H1 (cell line): Measurements from ENCODE around the gene MYH13. TPM values are rescaled to one million over a fixed set of nuclear protein-coding genes. Genes with fewer than 3 reads are reported as not detected.

ENCODE experiments used
- CTCF ChIA-PET: fragments of 300-600 bp; sonication (Branson Sonifier 250); formaldehyde crosslinking; loops from one replicate; lab custom pipeline; 2021; ENCODE audit not compliant: partially characterized antibody; lab: Charles Lee
- POLR2A ChIA-PET: fragments of 300-600 bp; sonication (Branson Sonifier 250); formaldehyde crosslinking; loops from one replicate; lab custom pipeline; 2021; ENCODE audit warnings: inconsistent platforms; ENCODE audit not compliant: partially characterized antibody; lab: Charles Lee
- DNase-seq, 2 experiments: peaks; one replicate each; pipeline versions ENCODE4 v3.0.0 to v3.0.0-alpha.2; 2010 to 2022; ENCODE audit warnings: low spot score in 2 of 2, low read depth in 1 of 2, mixed read lengths in 1 of 2
- FAIRE-seq: peaks from 2 replicates; lab custom pipeline; 2011; peaks lifted over from hg19 to GRCh38; lab: Jason Lieb, UNC
- H2AFZ ChIP-seq: 2 replicates; pipeline ENCODE4 v1.8.1; 2012; ENCODE audit warnings: low read length, inconsistent platforms
- H2AK5ac ChIP-seq: 2 replicates; pipeline ENCODE4 v1.6.1; 2013; ENCODE audit warnings: low read depth, low read length
- H2BK120ac ChIP-seq: replicated peaks from 2 replicates; pipeline ENCODE3; 2013; ENCODE audit warnings: low read depth, low read length, inconsistent platforms
- H2BK12ac ChIP-seq: 2 replicates; pipeline ENCODE4 v1.6.1; 2013; ENCODE audit warnings: low read depth, low read length
- H2BK15ac ChIP-seq: 2 replicates; pipeline ENCODE4 v1.6.1; 2013; ENCODE audit warnings: low read length
- H2BK20ac ChIP-seq: 2 replicates; pipeline ENCODE4 v1.6.1; 2013; ENCODE audit warnings: low read length
- H2BK5ac ChIP-seq: 2 replicates; pipeline ENCODE4 v1.6.1; 2013; ENCODE audit warnings: low read depth, low read length
- H3K14ac ChIP-seq: 2 replicates; pipeline ENCODE4 v1.6.1; 2013; ENCODE audit warnings: inconsistent platforms; ENCODE audit not compliant: insufficient read length
- H3K18ac ChIP-seq: 2 replicates; pipeline ENCODE4 v1.6.1; 2013; ENCODE audit warnings: low read length; ENCODE audit errors: extremely low read depth
- H3K23ac ChIP-seq: 2 replicates; pipeline ENCODE4 v1.6.1; 2013; ENCODE audit warnings: inconsistent platforms; ENCODE audit not compliant: insufficient read length
- H3K23me2 ChIP-seq: 2 replicates; pipeline ENCODE4 v1.6.1; 2013; ENCODE audit warnings: low read depth, low read length
- H3K27ac ChIP-seq: 2 replicates; pipeline ENCODE4 v1.6.1; 2011; ENCODE audit warnings: low read depth, low read length, inconsistent platforms
- H3K27me3 ChIP-seq, 4 experiments: replicated peaks in 1 of 4; 1 replicate in 1 of 4; 2 replicates in 3 of 4; pipeline versions ENCODE4 v1.6.1 to v1.8.1; 2011 to 2013; ENCODE audit warnings: low read length in 3 of 4, mild to moderate bottlenecking in 3 of 4, inconsistent platforms in 2 of 4, mixed read lengths in 2 of 4, moderate library complexity in 1 of 4; ENCODE audit not compliant: control insufficient read depth in 3 of 4, insufficient read depth in 3 of 4; ENCODE audit errors: extremely low read depth in 1 of 4
- H3K36me3 ChIP-seq, 4 experiments: 2 replicates each; pipeline versions ENCODE4 v1.6.1 to v1.8.1; 2011 to 2013; ENCODE audit warnings: mild to moderate bottlenecking in 4 of 4, low read length in 3 of 4, moderate library complexity in 2 of 4, control low read depth in 1 of 4, inconsistent platforms in 1 of 4; ENCODE audit not compliant: insufficient read depth in 4 of 4, control insufficient read depth in 2 of 4
- H3K4ac ChIP-seq: replicated peaks from 2 replicates; pipeline ENCODE3; 2013; ENCODE audit warnings: low read length, low read depth, mixed read lengths, inconsistent platforms; ENCODE audit not compliant: insufficient read length
- H3K4me1 ChIP-seq, 4 experiments: replicated peaks in 1 of 4; 1 replicate in 1 of 4; 2 replicates in 3 of 4; pipeline versions ENCODE4 v1.6.1 to v1.8.1; 2011 to 2013; ENCODE audit warnings: low read length in 3 of 4, inconsistent platforms in 2 of 4, mixed read lengths in 1 of 4; ENCODE audit not compliant: insufficient read depth in 4 of 4, control insufficient read depth in 3 of 4
- H3K4me2 ChIP-seq, 2 experiments: 2 replicates each; pipeline versions ENCODE4 v1.6.1 to v1.8.1; 2011 to 2013; ENCODE audit warnings: low read depth in 2 of 2, low read length in 2 of 2, control low read depth in 1 of 2, inconsistent platforms in 1 of 2, mild to moderate bottlenecking in 1 of 2; ENCODE audit not compliant: insufficient read depth in 1 of 2
- H3K4me3 ChIP-seq, 4 experiments: fragments of 200-600, 300-600 bp in 1 of 4; sonication (generic), shearing (Covaris generic), sonication (Bioruptor Twin) in 1 of 4; 2 replicates each; pipeline versions ENCODE4 v1.5.1 to v1.8.1; 2011 to 2016; ENCODE audit warnings: low read length in 4 of 4, low read depth in 3 of 4, control low read depth in 2 of 4, inconsistent platforms in 2 of 4, mild to moderate bottlenecking in 2 of 4, mixed read lengths in 1 of 4, moderate library complexity in 1 of 4; ENCODE audit not compliant: insufficient read depth in 2 of 4; ENCODE audit errors: extremely low read depth in 1 of 4
- H3K56ac ChIP-seq: replicated peaks from 2 replicates; pipeline ENCODE3; 2013; ENCODE audit warnings: low read depth, mild to moderate bottlenecking, mixed read lengths, low read length, inconsistent platforms; ENCODE audit not compliant: insufficient read length
- H3K79me1 ChIP-seq: 2 replicates; pipeline ENCODE4 v1.6.1; 2013; ENCODE audit warnings: low read depth, low read length, control low read depth
- H3K79me2 ChIP-seq, 2 experiments: 2 replicates each; pipeline versions ENCODE4 v1.6.1 to v1.8.1; 2012 to 2013; ENCODE audit warnings: low read length in 2 of 2, mild to moderate bottlenecking in 2 of 2, inconsistent platforms in 1 of 2; ENCODE audit not compliant: insufficient read depth in 2 of 2, control insufficient read depth in 1 of 2
- H3K9ac ChIP-seq, 4 experiments: replicated peaks in 1 of 4; 1 replicate in 1 of 4; 2 replicates in 3 of 4; pipeline versions ENCODE4 v1.6.1 to v1.8.1; 2011 to 2013; ENCODE audit warnings: low read depth in 3 of 4, low read length in 3 of 4, control low read depth in 2 of 4, mild to moderate bottlenecking in 2 of 4, moderate library complexity in 2 of 4, inconsistent platforms in 1 of 4; ENCODE audit errors: extremely low read depth in 1 of 4
- H3K9me3 ChIP-seq, 2 experiments: 2 replicates each; pipeline versions ENCODE4 v1.6.1 to v1.8.1; 2012 to 2013; ENCODE audit warnings: mild to moderate bottlenecking in 2 of 2, moderate library complexity in 2 of 2, control low read depth in 1 of 2, inconsistent platforms in 1 of 2, low read depth in 1 of 2, low read length in 1 of 2, mixed read lengths in 1 of 2; ENCODE audit not compliant: insufficient read depth in 2 of 2
- H4K20me1 ChIP-seq, 2 experiments: replicated peaks in 1 of 2; 2 replicates each; pipeline versions ENCODE3 to v1.8.1; 2011 to 2013; ENCODE audit warnings: inconsistent platforms in 2 of 2, low read length in 2 of 2, mild to moderate bottlenecking in 1 of 2; ENCODE audit not compliant: insufficient read depth in 2 of 2, control insufficient read depth in 1 of 2
- H4K5ac ChIP-seq: 2 replicates; pipeline ENCODE4 v1.6.1; 2013; ENCODE audit warnings: low read length, low read depth, mixed read lengths, inconsistent platforms; ENCODE audit not compliant: insufficient read length
- H4K8ac ChIP-seq: 2 replicates; pipeline ENCODE4 v1.8.0; 2013; ENCODE audit warnings: mild to moderate bottlenecking, moderate library complexity, low read length, inconsistent platforms; ENCODE audit not compliant: insufficient read depth; ENCODE audit errors: extremely low read depth
- H4K91ac ChIP-seq: replicated peaks from 2 replicates; pipeline ENCODE3; 2013; ENCODE audit warnings: low read length, mixed read lengths, inconsistent platforms; ENCODE audit not compliant: insufficient read length
- BCL11A ChIP-seq, 2 experiments: IDR thresholded peaks; one replicate each; pipeline ENCODE4 v1.6.1; 2011; ENCODE audit warnings: low read depth in 2 of 2, low read length in 2 of 2, mild to moderate bottlenecking in 2 of 2
- BRCA1 ChIP-seq: IDR thresholded peaks from 2 replicates; pipeline ENCODE4 v1.6.1; 2012; ENCODE audit warnings: low read depth, low read length, improper control_type of control experiment
- CBX8 ChIP-seq: fragments of 300-800, 300-1000 bp; sonication (generic); IDR thresholded peaks from 2 replicates; pipeline ENCODE4 v1.7.1; 2016; ENCODE audit warnings: low read depth, low read length, borderline replicate concordance
- CEBPB ChIP-seq: IDR thresholded peaks from 2 replicates; pipeline ENCODE4 v1.6.1; 2012; ENCODE audit warnings: low read depth, low read length
- CHD2 ChIP-seq: IDR thresholded peaks from 2 replicates; pipeline ENCODE4 v1.6.1; 2012; ENCODE audit warnings: low read length, improper control_type of control experiment
- GABPA ChIP-seq: IDR thresholded peaks from 2 replicates; pipeline ENCODE4 v1.6.1; 2011; ENCODE audit warnings: mild to moderate bottlenecking, low read length, moderate library complexity, borderline replicate concordance; ENCODE audit not compliant: insufficient read depth
- GTF2F1 ChIP-seq: IDR thresholded peaks from 2 replicates; pipeline ENCODE4 v1.6.1; 2012; ENCODE audit warnings: low read depth, low read length, improper control_type of control experiment, borderline replicate concordance
- HDAC2 ChIP-seq, 2 experiments: fragments of 300-600 bp in 1 of 2; sonication (generic) in 1 of 2; IDR thresholded peaks; 2 replicates each; pipeline ENCODE4 v1.6.1; 2011 to 2012; ENCODE audit warnings: low read depth in 2 of 2, low read length in 2 of 2, mild to moderate bottlenecking in 2 of 2, moderate library complexity in 2 of 2, borderline replicate concordance in 1 of 2, inconsistent platforms in 1 of 2
- MAX ChIP-seq: IDR thresholded peaks from 2 replicates; pipeline ENCODE4 v1.6.1; 2012; ENCODE audit warnings: inconsistent platforms
- POLR2AphosphoS5 ChIP-seq: IDR thresholded peaks from 2 replicates; pipeline ENCODE4 v1.6.1; 2011; ENCODE audit warnings: low read depth, low read length
- RNF2 ChIP-seq: fragments of 200-900, 300-1000 bp; sonication (generic); IDR thresholded peaks from 2 replicates; pipeline ENCODE4 v1.7.1; 2016; ENCODE audit warnings: borderline replicate concordance, low read depth, mild to moderate bottlenecking, antibody characterized with exemption, low read length; ENCODE audit not compliant: poor library complexity, severe bottlenecking; ENCODE audit errors: missing control alignments
- SRF ChIP-seq: IDR thresholded peaks from 2 replicates; pipeline ENCODE4 v1.6.1; 2011; ENCODE audit warnings: mild to moderate bottlenecking, low read depth, low read length, moderate library complexity
- WGBS, 2 experiments: shearing (Covaris generic) in 1 of 2; methylation state at CpG; one replicate each; pipeline versions ENCODE4 v1.1.6 to v1.1.7; 2013 to 2015; ENCODE audit warnings: low lambda C conversion rate in 2 of 2, mixed read lengths in 2 of 2, inconsistent platforms in 1 of 2, low coverage in 1 of 2, missing lambda C conversion rate in 1 of 2; ENCODE audit not compliant: insufficient replicate concordance in 2 of 2, insufficient coverage in 1 of 2, insufficient read length in 1 of 2; ENCODE audit errors: extremely low coverage in 1 of 2, missing lambda C conversion rate in 1 of 2; 5-methylcytosine and 5-hydroxymethylcytosine counted together
- polyA plus RNA-seq, 7 experiments: library from polyadenylated mRNA; depleted of rRNA in 3 of 7; stranded (reverse) in 5 of 7; unstranded in 2 of 7; fragments of >200 nt in 5 of 7; fragments of 200-250 nt in 2 of 7; gene quantifications; 1 replicate in 5 of 7; 2 replicates in 1 of 7; 4 replicates in 1 of 7; pipeline versions ENCODE4 v1.2.1 to v1.2.3, GENCODE V29; 2011 to 2013; ENCODE audit warnings: missing spikeins in 2 of 7, mixed read lengths in 2 of 7
- total RNA-seq: library from RNA; stranded (reverse); fragmentation: NEBNext Ultra II Directional; extraction: Animal tissue kit (Norgen Biotek cat#: 25700); gene quantifications from 2 replicates; pipeline ENCODE4 v1.2.1, GENCODE V29; 2021

Gene MYH13
- total and polyA plus RNA-seq, 2 of the 8 experiments (the other 6 are each of a cell fraction or from before 2014, with no cell fraction given) = not detected

GRCh38 chr17:10280068-10280467, 92.7 kb downstream of the MYH13 start:
- CTCF ChIA-PET = no interaction called here
- 83% methylated on average over 1 of the region's 1 CpG; no CpG with 5 or more reads in 1 of the 2 experiments for WGBS, 2 experiments
- no peak for FAIRE-seq
- TF ChIP-seq RNF2 = no peak
- no peak for TF ChIP-seq POLR2AphosphoS5
- TF ChIP-seq SRF = no peak
- no peak for TF ChIP-seq HDAC2 (IDR thresholded peaks at IDR 0.05; ENCODE audit: borderline replicate concordance in 1 of 2, low read depth in 2 of 2, low read length in 2 of 2)
- TF ChIP-seq CBX8 = no peak
- TF ChIP-seq GABPA = no peak
- no peak for TF ChIP-seq CEBPB
- TF ChIP-seq BRCA1 = no peak
- no peak for TF ChIP-seq CHD2
- TF ChIP-seq MAX = no peak
- no peak for TF ChIP-seq GTF2F1
- no peak for TF ChIP-seq BCL11A (IDR thresholded peaks at IDR 0.05; ENCODE audit: low read depth in 2 of 2, low read length in 2 of 2)

More at GRCh38 chr17:10280068-10280467, 92.7 kb downstream of the MYH13 start:
- H2BK120ac ChIP-seq = no peak overlapping the region
- peaks cover 0 to 9% (median 1%) of the 10 kb centered on the region in 4 experiments; a peak in 2 of 7 replicates for H3K4me1 ChIP-seq
- H4K8ac ChIP-seq = no peak overlapping the region
- no peak overlapping the region for H2BK15ac ChIP-seq
- no peak overlapping the region for H3K27ac ChIP-seq
- no peak overlapping the region for H4K91ac ChIP-seq
- H2BK20ac ChIP-seq = no peak overlapping the region
- no peak overlapping the region for H2AK5ac ChIP-seq
- no peak for DNase-seq
- no peak overlapping the region for H2AFZ ChIP-seq
- H4K5ac ChIP-seq = no peak overlapping the region
- no peaks in the 10 kb centered on the region for H4K20me1 ChIP-seq
- H3K9me3 ChIP-seq = no peaks in the 10 kb centered on the region
- H3K23ac ChIP-seq = no peak overlapping the region
- no peak overlapping the region for H3K9ac ChIP-seq
- H3K36me3 ChIP-seq = no peaks in the 10 kb centered on the region
- no peak overlapping the region for H3K14ac ChIP-seq
- H3K4me3 ChIP-seq = no peak overlapping the region
- H2BK12ac ChIP-seq = no peak overlapping the region
- no peak overlapping the region for H3K4me2 ChIP-seq
- H3K79me2 ChIP-seq = no peaks in the 10 kb centered on the region
- H2BK5ac ChIP-seq = no peak overlapping the region
- no peaks in the 10 kb centered on the region for H3K23me2 ChIP-seq
- H3K56ac ChIP-seq = no peak overlapping the region
- H3K18ac ChIP-seq = no peak overlapping the region
- no peaks in the 10 kb centered on the region for H3K27me3 ChIP-seq
- no peaks in the 10 kb centered on the region for H3K79me1 ChIP-seq
- no peak overlapping the region for H3K4ac ChIP-seq
- POLR2A ChIA-PET = no interaction called here
